GM10248 (cell line): ENCODE data around the gene KLRG1.

Source experiments
- CTCF ChIA-PET: fragments of 300-600 bp; sonication (Branson Sonifier 250); formaldehyde crosslinking; extraction: SDS; loops from one replicate; lab custom pipeline; 2021; ENCODE audit warnings: antibody characterized with exemption; lab: Yijun Ruan, JAX
- POLR2A ChIA-PET: fragments of 350-650 bp; sonication (Branson Sonifier 250); formaldehyde crosslinking; extraction: SDS; loops from one replicate; lab custom pipeline; 2020; ENCODE audit warnings: antibody characterized with exemption; lab: Yijun Ruan, JAX
- DNase-seq: peaks from one replicate; pipeline ENCODE4 v3.0.0; 2012; ENCODE audit errors: extremely low spot score
- TF ChIP-seq, protein P1 (sequence below): IDR thresholded peaks from 2 replicates; pipeline ENCODE4 v1.5.1; 2012; ENCODE audit warnings: mild to moderate bottlenecking, low read depth; ENCODE audit errors: extremely low read depth, missing control alignments, control extremely low read depth

The KLRG1 gene

GRCh38 chr12:8969861-8970411, 19.4 kb upstream of the KLRG1 start:
- ChIA-PET POLR2A (no interaction called here), CTCF (interaction anchor here (1.6 to 2.3 kb wide), 2 partner anchors 11 to 20 kb away, joined by 3 to 5 read pairs; partner anchors contain the start of gene M6PR)

DNA sequence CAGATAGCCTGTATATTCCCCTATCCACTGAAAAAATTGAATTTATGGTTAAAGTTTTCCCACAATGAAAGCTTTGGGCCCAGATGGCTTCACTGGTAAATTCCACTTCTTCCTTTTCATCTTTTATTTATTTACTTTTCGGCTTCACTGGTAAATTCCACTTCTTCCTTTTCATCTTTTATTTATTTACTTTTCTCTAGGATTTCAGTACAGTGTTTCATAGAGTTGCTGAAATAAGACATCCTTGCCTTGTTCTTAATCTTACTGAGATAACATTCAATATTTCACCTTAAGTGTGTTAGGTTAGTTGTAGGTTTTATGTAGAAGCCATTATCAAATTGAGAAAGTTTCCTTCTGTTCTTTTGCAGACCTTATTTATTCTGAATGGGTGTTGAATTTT, 18.9 kb upstream of the KLRG1 start:
- POLR2A ChIA-PET: no interaction called here
- TF ChIP-seq, protein P1, sequence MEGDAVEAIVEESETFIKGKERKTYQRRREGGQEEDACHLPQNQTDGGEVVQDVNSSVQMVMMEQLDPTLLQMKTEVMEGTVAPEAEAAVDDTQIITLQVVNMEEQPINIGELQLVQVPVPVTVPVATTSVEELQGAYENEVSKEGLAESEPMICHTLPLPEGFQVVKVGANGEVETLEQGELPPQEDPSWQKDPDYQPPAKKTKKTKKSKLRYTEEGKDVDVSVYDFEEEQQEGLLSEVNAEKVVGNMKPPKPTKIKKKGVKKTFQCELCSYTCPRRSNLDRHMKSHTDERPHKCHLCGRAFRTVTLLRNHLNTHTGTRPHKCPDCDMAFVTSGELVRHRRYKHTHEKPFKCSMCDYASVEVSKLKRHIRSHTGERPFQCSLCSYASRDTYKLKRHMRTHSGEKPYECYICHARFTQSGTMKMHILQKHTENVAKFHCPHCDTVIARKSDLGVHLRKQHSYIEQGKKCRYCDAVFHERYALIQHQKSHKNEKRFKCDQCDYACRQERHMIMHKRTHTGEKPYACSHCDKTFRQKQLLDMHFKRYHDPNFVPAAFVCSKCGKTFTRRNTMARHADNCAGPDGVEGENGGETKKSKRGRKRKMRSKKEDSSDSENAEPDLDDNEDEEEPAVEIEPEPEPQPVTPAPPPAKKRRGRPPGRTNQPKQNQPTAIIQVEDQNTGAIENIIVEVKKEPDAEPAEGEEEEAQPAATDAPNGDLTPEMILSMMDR: no peak
- no peak for DNase-seq
- CTCF ChIA-PET: interaction anchor here (2.3 kb wide), 1 partner anchor 21 kb away, joined by 5 read pairs; the partner anchor contains the start of gene M6PR

More at GRCh38 chr12:8969861-8970411, 19.4 kb upstream of the KLRG1 start:
- TF ChIP-seq, protein P1: no peak
- no peak for DNase-seq

- DNase-seq: no peak
- TF ChIP-seq, protein P1: no peak
- POLR2A ChIA-PET: no interaction called here
- CTCF ChIA-PET: interaction anchor here (1.0 to 1.3 kb wide), 2 partner anchors 11 to 59 kb away, joined by 3 read pairs; no protein-coding TSS in a partner anchor
Observed at GRCh38 chr12:8980137-8980536, 9.2 kb upstream of the KLRG1 start.

GRCh38 chr12:8985213-8985754, 4.1 kb upstream of the KLRG1 start:
- no peak for DNase-seq
- ChIA-PET POLR2A (no interaction called here), CTCF (interaction anchor here (1.1 kb wide), 1 partner anchor 25 kb away, joined by 4 read pairs; no protein-coding TSS in a partner anchor)
- TF ChIP-seq, protein P1: no peak

DNA sequence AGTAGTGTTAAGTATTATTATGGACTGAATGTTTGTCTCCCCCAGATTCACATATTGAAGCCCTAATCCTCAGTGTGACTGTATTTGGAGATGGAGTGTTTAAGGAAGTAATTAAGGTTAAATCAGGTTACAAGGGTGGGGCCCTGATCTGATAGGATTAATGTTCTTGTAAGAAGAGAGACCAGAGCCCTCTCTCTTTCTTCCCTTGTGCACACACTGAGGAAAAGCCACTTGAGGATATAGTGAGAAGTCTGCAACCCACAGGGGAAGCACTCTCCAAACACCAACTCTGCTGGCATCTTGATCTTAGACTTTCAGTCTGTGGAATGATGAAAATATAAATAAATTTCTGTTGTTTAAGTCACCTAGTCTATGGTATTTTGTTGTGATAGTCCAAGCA, 2.2 kb upstream of the KLRG1 start:
- POLR2A ChIA-PET: no interaction called here
- CTCF ChIA-PET: no interaction called here
- DNase-seq: no peak
- TF ChIP-seq, protein P1: no peak

DNA sequence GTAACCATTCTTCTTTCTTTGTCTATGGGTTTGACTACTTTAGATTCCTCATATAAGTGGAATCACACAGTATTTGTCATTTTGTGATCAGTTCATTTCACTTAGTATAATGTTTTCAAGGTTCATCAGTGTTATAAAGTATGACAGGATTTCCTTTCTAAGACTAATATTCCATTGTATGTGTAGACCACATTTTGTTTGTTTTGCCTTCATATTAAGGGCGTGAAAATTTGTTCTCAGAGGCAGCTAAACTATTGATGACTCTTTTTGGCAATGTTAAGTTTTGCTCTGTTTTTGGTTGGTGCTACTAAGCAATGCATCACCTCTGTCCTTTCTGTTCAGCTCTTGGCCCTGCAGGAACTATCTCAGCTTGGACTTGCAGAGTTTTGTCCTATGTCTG, 1.7 kb upstream of the KLRG1 start:
- POLR2A ChIA-PET: no interaction called here

More for the DNA sequence above, 1.7 kb upstream of the KLRG1 start:
- TF ChIP-seq, protein P1: no peak
- CTCF ChIA-PET: interaction anchor here (0.9 to 1.0 kb wide), 2 partner anchors 38 to 62 kb away, joined by 3 read pairs; partner anchors contain the start of gene M6PR
- DNase-seq: no peak
